ENCODE results near the gene FADS2.

DNA sequence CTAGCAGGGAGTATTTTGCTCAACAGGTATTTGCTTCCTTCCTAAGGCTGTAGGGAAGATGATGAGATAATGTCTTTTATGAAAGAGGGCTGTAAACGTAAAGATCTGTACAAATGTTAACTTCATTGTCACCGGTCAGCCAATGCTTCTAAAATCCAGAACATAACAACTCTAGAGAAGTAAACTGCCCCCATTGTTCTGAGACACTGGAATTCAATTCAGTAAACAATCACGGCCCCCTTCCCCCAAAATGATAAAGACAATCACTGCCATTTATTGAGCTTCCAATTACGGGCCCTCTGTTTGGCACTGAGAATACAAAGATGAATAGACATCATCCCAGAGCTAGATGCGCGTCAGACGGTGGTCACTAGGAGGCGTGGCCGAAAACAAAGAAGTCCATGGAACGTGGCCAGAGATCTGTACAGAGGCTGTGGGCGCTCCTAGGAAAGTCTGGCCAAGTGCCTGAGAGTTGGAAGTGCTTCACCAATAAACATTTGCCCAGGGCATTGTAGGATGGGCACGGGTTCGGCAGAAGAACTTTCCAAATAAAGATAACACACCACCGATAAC, 36.3 kb upstream of the FADS2 start:
- TF ChIP-seq CTCF (IDR thresholded peaks at IDR 0.05) (no peak), POLR2A (IDR thresholded peaks at IDR 0.05) (no peak)
